WTC11 (cell line): Measurements from ENCODE around the gene LRTM2. TPM values are rescaled to one million over a fixed set of nuclear protein-coding genes. Genes with fewer than 3 reads are reported as not detected.
A peak's percentile ranks its signal among the peaks of the same experiment; 100 is the strongest.

Source experiments
- ATAC-seq: fragments of 200-7000 bp; cut with Tn5 transposase; 2 replicates; pipeline ENCODE4 v1.10.0; 2021; ENCODE audit warnings: mild to moderate bottlenecking, moderate library complexity
- CTCF ChIA-PET: fragments of 300-600 bp; sonication (Branson Sonifier 250); formaldehyde crosslinking; loops from one replicate; lab custom pipeline; 2021; ENCODE audit warnings: antibody characterized with exemption; lab: Charles Lee
- POLR2A ChIA-PET: fragments of 350-600 bp; sonication (Branson Sonifier 250); formaldehyde crosslinking; loops from one replicate; lab custom pipeline; 2021; ENCODE audit warnings: antibody characterized with exemption; lab: Charles Lee
- DNase-seq: peaks from one replicate; pipeline ENCODE4 v3.0.0; 2021; ENCODE audit warnings: low spot score
- H3K27ac Mint-ChIP-seq: 2 replicates; pipeline ENCODE4 v1.8.0; 2021; ENCODE audit warnings: mixed read lengths
- H3K27me3 Mint-ChIP-seq: 2 replicates; pipeline ENCODE4 v1.8.0; 2021; ENCODE audit warnings: low read depth, mild to moderate bottlenecking, moderate library complexity, mixed read lengths
- H3K36me3 Mint-ChIP-seq: 2 replicates; pipeline ENCODE4 v1.8.0; 2021; ENCODE audit warnings: mixed read lengths
- H3K4me1 Mint-ChIP-seq: 2 replicates; pipeline ENCODE4 v1.8.0; 2022; ENCODE audit warnings: mixed read lengths
- H3K4me3 Mint-ChIP-seq: 2 replicates; pipeline ENCODE4 v1.8.0; 2021; ENCODE audit warnings: mild to moderate bottlenecking, moderate library complexity, mixed read lengths
- H3K9me3 Mint-ChIP-seq: 2 replicates; pipeline ENCODE4 v1.8.0; 2021; ENCODE audit warnings: mixed read lengths
- CREM ChIP-seq: sonication (generic); formaldehyde crosslinking; IDR thresholded peaks from 2 replicates; pipeline ENCODE4 v1.8.1; 2022; ENCODE audit warnings: mild to moderate bottlenecking, missing genetic modification reagents, moderate library complexity
- ELF4 ChIP-seq: sonication (generic); formaldehyde crosslinking; IDR thresholded peaks from 2 replicates; pipeline ENCODE4 v1.8.1; 2022; ENCODE audit warnings: low read depth, mild to moderate bottlenecking, moderate library complexity, missing genetic modification reagents
- ETV6 ChIP-seq: sonication (generic); formaldehyde crosslinking; IDR thresholded peaks from 2 replicates; pipeline ENCODE4 v1.8.1; 2022; ENCODE audit warnings: mild to moderate bottlenecking, missing genetic modification reagents
- FOXK1 ChIP-seq: sonication (generic); formaldehyde crosslinking; IDR thresholded peaks from 2 replicates; pipeline ENCODE4 v1.8.0; 2022; ENCODE audit warnings: mild to moderate bottlenecking, moderate library complexity, missing genetic modification reagents
- FOXP1 ChIP-seq: sonication (generic); formaldehyde crosslinking; IDR thresholded peaks from 2 replicates; pipeline ENCODE4 v1.8.0; 2022; ENCODE audit warnings: missing genetic modification reagents, mild to moderate bottlenecking, moderate library complexity, borderline replicate concordance
- GABPB1 ChIP-seq: sonication (generic); formaldehyde crosslinking; IDR thresholded peaks from 2 replicates; pipeline ENCODE4 v1.8.1; 2023; ENCODE audit warnings: mild to moderate bottlenecking, missing genetic modification reagents
- HMGA2 ChIP-seq: fragments of 250-450 bp; sonication (Bioruptor Pico); IDR thresholded peaks from 2 replicates; pipeline ENCODE4 v1.4.0; 2021; ENCODE audit warnings: mild to moderate bottlenecking, moderate library complexity
- MYBL2 ChIP-seq: sonication (generic); formaldehyde crosslinking; IDR thresholded peaks from 2 replicates; pipeline ENCODE4 v1.8.1; 2023; ENCODE audit warnings: mild to moderate bottlenecking, moderate library complexity, missing genetic modification reagents
- NFATC4 ChIP-seq: fragments of 250-450 bp; sonication (Bioruptor Pico); IDR thresholded peaks from 2 replicates; pipeline ENCODE4 v1.9.0; 2021; ENCODE audit warnings: mild to moderate bottlenecking
- NFE2L1 ChIP-seq: sonication (generic); formaldehyde crosslinking; IDR thresholded peaks from 2 replicates; pipeline ENCODE4 v1.8.1; 2023; ENCODE audit warnings: missing genetic modification reagents
- NFYB ChIP-seq: sonication (generic); formaldehyde crosslinking; conservative IDR thresholded peaks from 2 replicates; pipeline ENCODE4 v1.8.0; 2022; ENCODE audit warnings: low read depth, missing genetic modification reagents
- NR2C2 ChIP-seq: sonication (generic); formaldehyde crosslinking; IDR thresholded peaks from 2 replicates; pipeline ENCODE4 v1.8.0; 2022; ENCODE audit warnings: mild to moderate bottlenecking, missing genetic modification reagents
- TP53 ChIP-seq: sonication (generic); formaldehyde crosslinking; IDR thresholded peaks from 2 replicates; pipeline ENCODE4 v1.8.1; 2023; ENCODE audit warnings: mild to moderate bottlenecking, missing genetic modification reagents
- ZBTB21 ChIP-seq: sonication (generic); formaldehyde crosslinking; IDR thresholded peaks from 2 replicates; pipeline ENCODE4 v1.8.1; 2023; ENCODE audit warnings: mild to moderate bottlenecking, missing genetic modification reagents, borderline replicate concordance
- ZNF263 ChIP-seq: sonication (generic); formaldehyde crosslinking; IDR thresholded peaks from 2 replicates; pipeline ENCODE4 v1.8.1; 2022; ENCODE audit warnings: low read depth, mild to moderate bottlenecking, moderate library complexity, missing genetic modification reagents
- ZNF317 ChIP-seq: sonication (generic); formaldehyde crosslinking; IDR thresholded peaks from 2 replicates; pipeline ENCODE4 v1.8.1; 2023; ENCODE audit warnings: low read depth, mild to moderate bottlenecking, moderate library complexity, missing genetic modification reagents, borderline replicate concordance
- ZNF396 ChIP-seq: fragments of 250-450 bp; sonication (Bioruptor Pico); IDR thresholded peaks from 2 replicates; pipeline ENCODE4 v1.8.0; 2021; ENCODE audit warnings: mild to moderate bottlenecking, moderate library complexity, borderline replicate concordance
- ZNF671 ChIP-seq: fragments of 250-450 bp; sonication (Bioruptor Pico); IDR thresholded peaks from 2 replicates; pipeline ENCODE4 v1.8.0; 2021; ENCODE audit warnings: mild to moderate bottlenecking
- total RNA-seq: library from RNA; stranded (reverse); gene quantifications from 3 replicates; pipeline ENCODE4 v1.2.3, GENCODE V29; 2021
- TF ChIP-seq, protein P1 (sequence below): fragments of 250-450 bp; sonication (Bioruptor Pico); IDR thresholded peaks from 2 replicates; pipeline ENCODE4 v1.8.0; 2021; ENCODE audit warnings: mild to moderate bottlenecking
- TF ChIP-seq, protein P2 (sequence below): sonication (generic); formaldehyde crosslinking; IDR thresholded peaks from 2 replicates; pipeline ENCODE4 v1.8.1; 2022; ENCODE audit warnings: mild to moderate bottlenecking, moderate library complexity, missing genetic modification reagents
- TF ChIP-seq, protein P3 (sequence below): sonication (generic); formaldehyde crosslinking; IDR thresholded peaks from 2 replicates; pipeline ENCODE4 v1.8.0; 2022; ENCODE audit warnings: mild to moderate bottlenecking, missing genetic modification reagents
- TF ChIP-seq, protein P4 (sequence below): sonication (generic); formaldehyde crosslinking; IDR thresholded peaks from 2 replicates; pipeline ENCODE4 v1.8.1; 2023; ENCODE audit warnings: mild to moderate bottlenecking, missing genetic modification reagents, moderate library complexity
- TF ChIP-seq, protein P5 (sequence below): sonication (generic); formaldehyde crosslinking; conservative IDR thresholded peaks from 2 replicates; pipeline ENCODE4 v1.8.1; 2022; ENCODE audit warnings: mild to moderate bottlenecking, missing genetic modification reagents
- TF ChIP-seq, protein P6 (sequence below): sonication (generic); formaldehyde crosslinking; IDR thresholded peaks from 2 replicates; pipeline ENCODE4 v1.8.1; 2023; ENCODE audit warnings: mild to moderate bottlenecking, missing genetic modification reagents
- TF ChIP-seq, protein P7 (sequence below): sonication (generic); formaldehyde crosslinking; conservative IDR thresholded peaks from 2 replicates; pipeline ENCODE4 v1.8.1; 2023; ENCODE audit warnings: mild to moderate bottlenecking, low read depth, missing genetic modification reagents, moderate library complexity

Gene LRTM2
- total RNA-seq, 1 experiment from 2014 or later, result 0.66 TPM

DNA sequence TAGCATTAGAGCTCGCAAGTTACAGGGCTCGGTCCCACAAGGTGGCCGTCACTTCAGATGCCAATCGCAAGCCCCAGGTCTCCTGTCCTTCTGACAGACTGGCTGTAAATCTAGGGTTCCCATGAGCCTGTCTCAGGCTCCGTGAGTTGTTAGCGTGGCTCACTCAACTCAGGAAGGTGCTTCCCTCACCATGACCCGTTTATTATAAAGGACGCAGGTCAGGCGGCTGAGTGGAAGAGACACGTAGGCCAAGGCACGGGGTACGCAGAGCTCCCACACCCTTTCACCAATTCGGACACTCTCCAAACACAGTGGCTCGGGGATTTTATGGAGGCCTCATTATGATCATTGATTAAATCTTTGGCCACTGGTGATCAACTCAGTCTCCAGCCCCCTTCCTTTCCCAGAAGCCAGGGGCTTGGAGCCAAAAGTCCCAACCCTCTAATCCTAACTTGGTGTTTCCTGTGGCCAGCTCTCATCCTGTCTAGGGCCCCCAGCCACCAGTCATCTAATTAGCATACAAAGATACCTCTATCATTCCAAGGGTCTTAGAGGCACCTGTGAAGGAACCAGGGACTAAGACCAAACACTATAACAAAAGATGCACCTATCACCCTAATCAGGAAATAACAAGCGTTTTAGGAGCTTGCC, 25.8 kb upstream of the LRTM2 start:
- peaks cover 36% of the 10 kb centered on the region for H3K4me1 Mint-ChIP-seq
- no peak for ATAC-seq
- no peak overlapping the region for H3K4me3 Mint-ChIP-seq
- DNase-seq, result no peak
- H3K27me3 Mint-ChIP-seq, result no peaks in the 10 kb centered on the region; the same call in 1 of the 2 replicates
- no peaks in the 10 kb centered on the region for H3K36me3 Mint-ChIP-seq
- H3K27ac Mint-ChIP-seq, result no peak overlapping the region
- ChIA-PET POLR2A (interaction anchor here (1.0 kb wide), 1 partner anchor 146 kb away, joined by 4 read pairs; no protein-coding TSS in a partner anchor), CTCF (interaction anchor here (1.0 to 7.0 kb wide), 10 partner anchors 37 to 242 kb away, joined by 3 to 119 read pairs (median 6); partner anchors contain the start of gene CACNA2D4)
- H3K9me3 Mint-ChIP-seq, result no peaks in the 10 kb centered on the region
- TF ChIP-seq TP53 (CRISPR knock-in tag) (no peak), ZNF317 (CRISPR knock-in tag) (no peak), ETV6 (no peak), NFE2L1 (no peak), GABPB1 (CRISPR knock-in tag) (no peak), ZNF671 (CRISPR knock-in tag) (no peak), MYBL2 (CRISPR knock-in tag) (no peak), ZBTB21 (no peak), ELF4 (no peak), NFYB (CRISPR knock-in tag) (no peak), FOXK1 (CRISPR knock-in tag) (no peak), FOXP1 (CRISPR knock-in tag) (no peak), NR2C2 (CRISPR knock-in tag) (no peak), ZNF396 (CRISPR knock-in tag) (no peak)
- TF ChIP-seq, protein P1, sequence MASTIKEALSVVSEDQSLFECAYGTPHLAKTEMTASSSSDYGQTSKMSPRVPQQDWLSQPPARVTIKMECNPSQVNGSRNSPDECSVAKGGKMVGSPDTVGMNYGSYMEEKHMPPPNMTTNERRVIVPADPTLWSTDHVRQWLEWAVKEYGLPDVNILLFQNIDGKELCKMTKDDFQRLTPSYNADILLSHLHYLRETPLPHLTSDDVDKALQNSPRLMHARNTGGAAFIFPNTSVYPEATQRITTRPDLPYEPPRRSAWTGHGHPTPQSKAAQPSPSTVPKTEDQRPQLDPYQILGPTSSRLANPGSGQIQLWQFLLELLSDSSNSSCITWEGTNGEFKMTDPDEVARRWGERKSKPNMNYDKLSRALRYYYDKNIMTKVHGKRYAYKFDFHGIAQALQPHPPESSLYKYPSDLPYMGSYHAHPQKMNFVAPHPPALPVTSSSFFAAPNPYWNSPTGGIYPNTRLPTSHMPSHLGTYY (CRISPR knock-in tag), result no peak
- TF ChIP-seq, protein P2, sequence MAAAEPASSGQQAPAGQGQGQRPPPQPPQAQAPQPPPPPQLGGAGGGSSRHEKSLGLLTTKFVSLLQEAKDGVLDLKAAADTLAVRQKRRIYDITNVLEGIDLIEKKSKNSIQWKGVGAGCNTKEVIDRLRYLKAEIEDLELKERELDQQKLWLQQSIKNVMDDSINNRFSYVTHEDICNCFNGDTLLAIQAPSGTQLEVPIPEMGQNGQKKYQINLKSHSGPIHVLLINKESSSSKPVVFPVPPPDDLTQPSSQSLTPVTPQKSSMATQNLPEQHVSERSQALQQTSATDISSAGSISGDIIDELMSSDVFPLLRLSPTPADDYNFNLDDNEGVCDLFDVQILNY (CRISPR knock-in tag), result no peak
- TF ChIP-seq, protein P3, sequence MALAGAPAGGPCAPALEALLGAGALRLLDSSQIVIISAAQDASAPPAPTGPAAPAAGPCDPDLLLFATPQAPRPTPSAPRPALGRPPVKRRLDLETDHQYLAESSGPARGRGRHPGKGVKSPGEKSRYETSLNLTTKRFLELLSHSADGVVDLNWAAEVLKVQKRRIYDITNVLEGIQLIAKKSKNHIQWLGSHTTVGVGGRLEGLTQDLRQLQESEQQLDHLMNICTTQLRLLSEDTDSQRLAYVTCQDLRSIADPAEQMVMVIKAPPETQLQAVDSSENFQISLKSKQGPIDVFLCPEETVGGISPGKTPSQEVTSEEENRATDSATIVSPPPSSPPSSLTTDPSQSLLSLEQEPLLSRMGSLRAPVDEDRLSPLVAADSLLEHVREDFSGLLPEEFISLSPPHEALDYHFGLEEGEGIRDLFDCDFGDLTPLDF (CRISPR knock-in tag), result no peak
- TF ChIP-seq, protein P4, sequence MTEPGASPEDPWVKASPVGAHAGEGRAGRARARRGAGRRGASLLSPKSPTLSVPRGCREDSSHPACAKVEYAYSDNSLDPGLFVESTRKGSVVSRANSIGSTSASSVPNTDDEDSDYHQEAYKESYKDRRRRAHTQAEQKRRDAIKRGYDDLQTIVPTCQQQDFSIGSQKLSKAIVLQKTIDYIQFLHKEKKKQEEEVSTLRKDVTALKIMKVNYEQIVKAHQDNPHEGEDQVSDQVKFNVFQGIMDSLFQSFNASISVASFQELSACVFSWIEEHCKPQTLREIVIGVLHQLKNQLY, result no peak

DNA sequence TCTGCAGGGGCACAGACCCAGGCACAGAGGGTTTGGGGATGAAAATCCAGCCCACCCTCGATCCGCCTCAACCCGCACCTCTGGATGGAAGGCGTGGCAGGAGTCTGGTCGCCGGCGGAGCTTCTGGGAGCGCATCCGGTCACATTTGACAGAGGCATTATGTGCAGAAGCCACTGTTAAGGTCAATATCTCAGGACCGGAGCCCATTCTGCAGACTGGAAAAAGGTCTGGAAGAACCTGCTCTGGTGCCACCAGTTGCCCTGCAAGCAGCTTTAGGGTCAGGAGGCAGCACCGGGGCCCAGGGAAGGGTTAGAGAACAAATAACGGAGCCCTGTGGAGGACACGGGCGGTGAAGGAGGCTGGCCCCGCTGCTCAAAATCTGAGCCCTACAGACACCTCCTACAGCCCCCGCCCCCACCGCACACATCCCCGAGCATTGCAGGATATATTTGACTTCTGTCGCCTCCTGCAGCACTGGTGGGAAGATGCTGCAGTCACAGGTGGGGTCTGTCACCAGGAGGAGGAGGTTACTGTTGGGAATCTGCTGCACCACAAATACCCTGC, 25.1 kb upstream of the LRTM2 start:
- DNase-seq (no peak), ATAC-seq (peak; percentile 2; the same call in 1 of the 2 replicates)
- CTCF ChIA-PET, result interaction anchor here (0.7 to 7.0 kb wide), 14 partner anchors 36 to 241 kb away, joined by 3 to 119 read pairs (median 6); partner anchors contain the start of gene CACNA2D4
- Mint-ChIP-seq H3K9me3 (no peaks in the 10 kb centered on the region), H3K27ac (no peak overlapping the region), H3K4me1 (peaks cover 36% of the 10 kb centered on the region), H3K4me3 (peak overlapping the region; percentile 66), H3K36me3 (no peaks in the 10 kb centered on the region), H3K27me3 (no peaks in the 10 kb centered on the region; the same call in 1 of the 2 replicates)
- POLR2A ChIA-PET, result interaction anchor here (1.0 kb wide), 1 partner anchor 145 kb away, joined by 4 read pairs; no protein-coding TSS in a partner anchor
- TF ChIP-seq CREM (CRISPR knock-in tag) (no peak), ZNF263 (CRISPR knock-in tag) (no peak), MYBL2 (CRISPR knock-in tag) (no peak), ETV6 (no peak), NFATC4 (no peak), HMGA2 (no peak), ELF4 (no peak)
- TF ChIP-seq, protein P5, sequence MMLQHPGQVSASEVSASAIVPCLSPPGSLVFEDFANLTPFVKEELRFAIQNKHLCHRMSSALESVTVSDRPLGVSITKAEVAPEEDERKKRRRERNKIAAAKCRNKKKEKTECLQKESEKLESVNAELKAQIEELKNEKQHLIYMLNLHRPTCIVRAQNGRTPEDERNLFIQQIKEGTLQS (CRISPR knock-in tag), result no peak
- TF ChIP-seq, protein P6, sequence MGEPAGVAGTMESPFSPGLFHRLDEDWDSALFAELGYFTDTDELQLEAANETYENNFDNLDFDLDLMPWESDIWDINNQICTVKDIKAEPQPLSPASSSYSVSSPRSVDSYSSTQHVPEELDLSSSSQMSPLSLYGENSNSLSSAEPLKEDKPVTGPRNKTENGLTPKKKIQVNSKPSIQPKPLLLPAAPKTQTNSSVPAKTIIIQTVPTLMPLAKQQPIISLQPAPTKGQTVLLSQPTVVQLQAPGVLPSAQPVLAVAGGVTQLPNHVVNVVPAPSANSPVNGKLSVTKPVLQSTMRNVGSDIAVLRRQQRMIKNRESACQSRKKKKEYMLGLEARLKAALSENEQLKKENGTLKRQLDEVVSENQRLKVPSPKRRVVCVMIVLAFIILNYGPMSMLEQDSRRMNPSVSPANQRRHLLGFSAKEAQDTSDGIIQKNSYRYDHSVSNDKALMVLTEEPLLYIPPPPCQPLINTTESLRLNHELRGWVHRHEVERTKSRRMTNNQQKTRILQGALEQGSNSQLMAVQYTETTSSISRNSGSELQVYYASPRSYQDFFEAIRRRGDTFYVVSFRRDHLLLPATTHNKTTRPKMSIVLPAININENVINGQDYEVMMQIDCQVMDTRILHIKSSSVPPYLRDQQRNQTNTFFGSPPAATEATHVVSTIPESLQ, result no peak
- TF ChIP-seq, protein P7, sequence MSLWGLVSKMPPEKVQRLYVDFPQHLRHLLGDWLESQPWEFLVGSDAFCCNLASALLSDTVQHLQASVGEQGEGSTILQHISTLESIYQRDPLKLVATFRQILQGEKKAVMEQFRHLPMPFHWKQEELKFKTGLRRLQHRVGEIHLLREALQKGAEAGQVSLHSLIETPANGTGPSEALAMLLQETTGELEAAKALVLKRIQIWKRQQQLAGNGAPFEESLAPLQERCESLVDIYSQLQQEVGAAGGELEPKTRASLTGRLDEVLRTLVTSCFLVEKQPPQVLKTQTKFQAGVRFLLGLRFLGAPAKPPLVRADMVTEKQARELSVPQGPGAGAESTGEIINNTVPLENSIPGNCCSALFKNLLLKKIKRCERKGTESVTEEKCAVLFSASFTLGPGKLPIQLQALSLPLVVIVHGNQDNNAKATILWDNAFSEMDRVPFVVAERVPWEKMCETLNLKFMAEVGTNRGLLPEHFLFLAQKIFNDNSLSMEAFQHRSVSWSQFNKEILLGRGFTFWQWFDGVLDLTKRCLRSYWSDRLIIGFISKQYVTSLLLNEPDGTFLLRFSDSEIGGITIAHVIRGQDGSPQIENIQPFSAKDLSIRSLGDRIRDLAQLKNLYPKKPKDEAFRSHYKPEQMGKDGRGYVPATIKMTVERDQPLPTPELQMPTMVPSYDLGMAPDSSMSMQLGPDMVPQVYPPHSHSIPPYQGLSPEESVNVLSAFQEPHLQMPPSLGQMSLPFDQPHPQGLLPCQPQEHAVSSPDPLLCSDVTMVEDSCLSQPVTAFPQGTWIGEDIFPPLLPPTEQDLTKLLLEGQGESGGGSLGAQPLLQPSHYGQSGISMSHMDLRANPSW (CRISPR knock-in tag), result no peak
